BE2C (cell line): ENCODE results near the gene AKT2.

Experiments
- DNase-seq: peaks from one replicate; pipeline ENCODE4 v3.0.0-alpha.2; 2020
- H3K27me3 ChIP-seq: fragments of 250-450 bp; sonication (Bioruptor Pico); 2 replicates; pipeline ENCODE4 v1.5.1; 2020; ENCODE audit warnings: mild to moderate bottlenecking
- H3K36me3 ChIP-seq: fragments of 250-450 bp; sonication (Bioruptor Pico); 2 replicates; pipeline ENCODE4 v1.5.1; 2020; ENCODE audit warnings: mild to moderate bottlenecking
- H3K4me1 ChIP-seq: fragments of 250-450 bp; sonication (Bioruptor Pico); 2 replicates; pipeline ENCODE4 v1.5.1; 2020
- H3K4me3 ChIP-seq: 2 replicates; pipeline ENCODE4 v1.5.1; 2011; ENCODE audit warnings: low read depth, low read length
- H3K9me3 ChIP-seq: fragments of 250-450 bp; sonication (Bioruptor Pico); 2 replicates; pipeline ENCODE4 v1.5.1; 2020
- TF ChIP-seq, protein P1 (sequence below): IDR thresholded peaks from 2 replicates; pipeline ENCODE4 v1.5.1; 2012; ENCODE audit warnings: mild to moderate bottlenecking, low read depth, low read length

AKT2 gene

DNA sequence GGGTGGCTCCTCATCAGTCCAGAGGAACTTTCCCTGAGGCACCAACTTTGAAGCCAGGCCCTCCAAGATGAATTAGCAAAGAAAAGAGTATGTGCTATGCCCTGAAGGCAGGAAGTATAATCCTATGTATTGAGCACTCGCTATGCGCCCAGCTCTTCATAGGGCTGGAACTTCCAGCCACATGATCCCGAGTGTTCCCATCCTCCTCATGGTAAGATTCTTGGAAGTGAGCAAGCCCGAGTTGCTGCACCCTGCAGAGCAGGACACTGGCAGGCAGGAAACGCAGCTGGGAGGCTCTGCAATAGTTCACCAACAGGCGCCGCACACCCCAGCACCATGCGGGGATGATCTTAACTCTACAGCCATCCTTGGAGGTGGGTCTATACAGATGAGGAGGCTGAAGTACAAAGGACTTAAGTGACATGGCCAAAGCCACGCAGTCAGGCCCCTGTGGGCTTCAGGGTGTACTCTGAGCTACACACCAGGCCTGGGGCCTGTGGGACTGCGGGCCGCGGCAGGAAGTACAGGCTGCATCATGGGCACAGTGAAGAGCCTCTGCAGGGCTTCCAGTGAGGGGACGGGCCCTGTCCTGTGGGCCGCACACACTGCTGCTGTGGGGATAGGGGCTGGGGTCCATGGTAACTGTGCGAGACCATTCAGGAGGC lies 37.9 kb upstream of the AKT2 start:
- peaks cover 58% of the 10 kb centered on the region for H3K36me3 ChIP-seq
- DNase-seq: no peak

GRCh38 chr19:40322271-40322610 lies 37.1 kb upstream of the AKT2 start:
- Histone ChIP-seq H3K36me3 (peaks cover 49% of the 10 kb centered on the region), H3K4me1 (no peaks in the 10 kb centered on the region), H3K4me3 (no peak overlapping the region), H3K9me3 (no peaks in the 10 kb centered on the region), H3K27me3 (no peaks in the 10 kb centered on the region)
- TF ChIP-seq, protein P1, sequence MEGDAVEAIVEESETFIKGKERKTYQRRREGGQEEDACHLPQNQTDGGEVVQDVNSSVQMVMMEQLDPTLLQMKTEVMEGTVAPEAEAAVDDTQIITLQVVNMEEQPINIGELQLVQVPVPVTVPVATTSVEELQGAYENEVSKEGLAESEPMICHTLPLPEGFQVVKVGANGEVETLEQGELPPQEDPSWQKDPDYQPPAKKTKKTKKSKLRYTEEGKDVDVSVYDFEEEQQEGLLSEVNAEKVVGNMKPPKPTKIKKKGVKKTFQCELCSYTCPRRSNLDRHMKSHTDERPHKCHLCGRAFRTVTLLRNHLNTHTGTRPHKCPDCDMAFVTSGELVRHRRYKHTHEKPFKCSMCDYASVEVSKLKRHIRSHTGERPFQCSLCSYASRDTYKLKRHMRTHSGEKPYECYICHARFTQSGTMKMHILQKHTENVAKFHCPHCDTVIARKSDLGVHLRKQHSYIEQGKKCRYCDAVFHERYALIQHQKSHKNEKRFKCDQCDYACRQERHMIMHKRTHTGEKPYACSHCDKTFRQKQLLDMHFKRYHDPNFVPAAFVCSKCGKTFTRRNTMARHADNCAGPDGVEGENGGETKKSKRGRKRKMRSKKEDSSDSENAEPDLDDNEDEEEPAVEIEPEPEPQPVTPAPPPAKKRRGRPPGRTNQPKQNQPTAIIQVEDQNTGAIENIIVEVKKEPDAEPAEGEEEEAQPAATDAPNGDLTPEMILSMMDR: no peak
- DNase-seq: no peak

More for the DNA sequence above, 37.9 kb upstream of the AKT2 start:
- no peaks in the 10 kb centered on the region for H3K9me3 ChIP-seq
- no peaks in the 10 kb centered on the region for H3K27me3 ChIP-seq
- TF ChIP-seq, protein P1: no peak
- H3K4me3 ChIP-seq: no peak overlapping the region
- no peaks in the 10 kb centered on the region for H3K4me1 ChIP-seq

DNA sequence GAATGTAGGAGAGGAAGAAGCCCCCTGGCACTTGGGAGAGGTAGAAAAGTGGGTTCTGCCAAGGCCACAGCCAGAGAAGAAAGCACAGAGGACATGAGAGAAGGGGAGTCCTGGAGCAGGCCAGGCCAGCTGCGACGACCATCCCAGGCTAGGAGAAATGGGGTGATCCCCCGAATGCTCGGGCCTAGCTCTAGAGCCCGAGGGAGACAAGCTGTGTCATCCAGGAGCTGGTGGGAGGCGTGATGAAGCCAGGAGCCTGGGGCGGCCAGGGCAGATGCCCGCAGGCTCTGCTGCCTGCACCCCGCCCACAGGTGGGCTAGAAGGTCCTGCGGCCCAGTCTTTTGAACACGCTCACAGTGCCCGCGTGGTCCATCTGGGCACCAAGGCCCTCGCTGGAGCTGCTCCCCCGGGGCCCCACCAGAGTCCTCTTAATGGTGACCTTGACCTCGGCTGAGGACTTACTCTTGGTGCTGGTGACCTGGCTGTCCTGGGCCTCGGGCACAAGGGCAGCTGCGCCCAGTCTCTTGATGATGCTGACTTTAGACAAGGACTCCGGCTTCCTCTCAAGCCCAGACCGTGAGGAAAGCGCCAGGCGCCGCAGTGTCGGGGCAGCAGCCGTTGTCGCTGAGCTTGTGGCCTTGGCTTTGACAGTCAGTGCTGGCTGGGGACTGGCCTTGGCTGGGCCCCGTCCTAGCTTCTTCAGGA lies 36.6 kb upstream of the AKT2 start:
- no peak for DNase-seq
- no peaks in the 10 kb centered on the region for H3K4me1 ChIP-seq
- H3K27me3 ChIP-seq: no peaks in the 10 kb centered on the region
- H3K36me3 ChIP-seq: peaks cover 48% of the 10 kb centered on the region
- no peak overlapping the region for H3K4me3 ChIP-seq
- no peaks in the 10 kb centered on the region for H3K9me3 ChIP-seq
- TF ChIP-seq, protein P1: no peak

- TF ChIP-seq, protein P1: no peak
- no peaks in the 10 kb centered on the region for H3K4me1 ChIP-seq
- no peak overlapping the region for H3K4me3 ChIP-seq
- no peak for DNase-seq
- H3K27me3 ChIP-seq: no peaks in the 10 kb centered on the region
- H3K9me3 ChIP-seq: no peaks in the 10 kb centered on the region
- peaks cover 43% of the 10 kb centered on the region for H3K36me3 ChIP-seq
Observed at GRCh38 chr19:40321076-40321475, 35.9 kb upstream of the AKT2 start.

DNA sequence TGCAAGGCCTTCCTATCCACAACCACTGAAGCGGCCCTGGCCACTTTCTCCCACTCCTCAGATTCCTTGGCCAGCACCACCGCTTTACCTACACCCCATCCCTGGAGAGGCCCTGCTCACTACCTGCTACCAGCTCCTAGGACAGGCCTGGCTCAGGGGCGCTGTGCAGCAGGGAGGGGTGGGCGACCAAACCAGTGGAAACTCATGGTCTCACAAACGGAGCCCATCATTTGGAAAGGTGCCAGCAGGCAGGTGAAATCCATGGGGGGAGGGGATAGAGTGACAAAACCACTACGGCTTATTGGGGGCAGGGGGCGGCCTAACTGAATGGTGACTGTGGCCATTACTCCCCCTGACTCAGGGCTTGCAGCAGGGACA lies 35.4 kb upstream of the AKT2 start:
- TF ChIP-seq, protein P1: no peak
- Histone ChIP-seq H3K36me3 (peaks cover 38% of the 10 kb centered on the region), H3K27me3 (no peaks in the 10 kb centered on the region), H3K4me3 (no peak overlapping the region), H3K4me1 (no peaks in the 10 kb centered on the region), H3K9me3 (no peaks in the 10 kb centered on the region)
- no peak for DNase-seq

DNA sequence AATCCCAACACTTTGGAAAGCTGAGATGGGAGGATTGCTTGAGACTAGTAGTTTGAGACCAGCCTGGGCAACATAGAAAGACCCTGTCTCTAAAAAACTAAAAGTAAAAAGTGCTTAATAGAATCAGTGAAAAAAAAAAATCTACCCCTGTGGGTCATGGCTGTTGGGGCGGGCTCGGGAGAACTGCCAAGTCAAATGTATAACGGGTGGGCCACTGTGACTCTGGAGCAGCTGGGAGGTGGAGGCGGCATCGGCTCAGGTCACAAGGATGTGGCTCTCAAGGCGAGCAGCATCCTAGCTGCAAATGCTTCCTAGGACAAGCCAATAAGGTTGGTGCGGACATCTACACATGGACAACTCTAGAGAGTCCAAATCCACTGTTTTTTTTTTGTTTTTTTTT lies 32.2 kb upstream of the AKT2 start:
- H3K9me3 ChIP-seq: no peaks in the 10 kb centered on the region
- TF ChIP-seq, protein P1: no peak
- DNase-seq: no peak
- no peak overlapping the region for H3K4me3 ChIP-seq
- no peaks in the 10 kb centered on the region for H3K27me3 ChIP-seq
- peaks cover 20% of the 10 kb centered on the region for H3K36me3 ChIP-seq
- H3K4me1 ChIP-seq: no peaks in the 10 kb centered on the region
